Central memory CD8-positive, alpha-beta T cell (primary cell): Measurements from ENCODE around the gene PDE4D.

Experiments used
- ATAC-seq: fragments of 150-1000 bp; cut with Tn5 transposase; replicated peaks from 2 replicates; pipeline ENCODE4 v1.10.0; 2022; ENCODE audit warnings: mild to moderate bottlenecking, moderate FRiP score, moderate number of reproducible peaks; ENCODE audit not compliant: poor library complexity, severe bottlenecking; ENCODE audit errors: extremely low read depth
- DNase-seq, 2 donors: peaks; one replicate each; pipeline ENCODE4 v3.0.0; 2021; ENCODE audit warnings: low spot score in 2 of 2
- H3K27ac Mint-ChIP-seq: one replicate; pipeline ENCODE4 v1.8.0; 2022; ENCODE audit warnings: low read depth, mild to moderate bottlenecking, moderate library complexity, mixed read lengths
- H3K27me3 Mint-ChIP-seq: one replicate; pipeline ENCODE4 v1.8.0; 2022; ENCODE audit warnings: mixed read lengths
- H3K36me3 Mint-ChIP-seq: one replicate; pipeline ENCODE4 v1.8.0; 2022; ENCODE audit warnings: mild to moderate bottlenecking, moderate library complexity, mixed read lengths; ENCODE audit not compliant: insufficient read depth
- H3K4me1 Mint-ChIP-seq: one replicate; pipeline ENCODE4 v1.8.0; 2022; ENCODE audit warnings: mixed read lengths
- H3K4me3 Mint-ChIP-seq: one replicate; pipeline ENCODE4 v1.8.0; 2022; ENCODE audit warnings: mild to moderate bottlenecking, moderate library complexity, mixed read lengths
- H3K9me3 Mint-ChIP-seq: one replicate; pipeline ENCODE4 v1.8.0; 2022; ENCODE audit warnings: mixed read lengths

The PDE4D gene

GRCh38 chr5:59049095-59049494 lies 844.4 kb downstream of the PDE4D start:
- Mint-ChIP-seq H3K9me3 (no peaks in the 10 kb centered on the region), H3K36me3 (no peaks in the 10 kb centered on the region), H3K4me3 (no peak overlapping the region), H3K4me1 (no peaks in the 10 kb centered on the region), H3K27ac (no peak overlapping the region), H3K27me3 (no peaks in the 10 kb centered on the region)
- ATAC-seq (no peak), DNase-seq (no peak)

GRCh38 chr5:59042201-59043055 lies 851.1 kb downstream of the PDE4D start:
- ATAC-seq (no peak), DNase-seq (no peak)
- H3K27me3 Mint-ChIP-seq = no peaks in the 10 kb centered on the region
- no peak overlapping the region for H3K4me3 Mint-ChIP-seq
- no peaks in the 10 kb centered on the region for H3K9me3 Mint-ChIP-seq
- H3K4me1 Mint-ChIP-seq = peaks cover 27% of the 10 kb centered on the region
- H3K27ac Mint-ChIP-seq = no peak overlapping the region
- H3K36me3 Mint-ChIP-seq = peaks cover 13% of the 10 kb centered on the region

GRCh38 chr5:59041355-59041754 lies 852.2 kb downstream of the PDE4D start:
- peaks cover 15% of the 10 kb centered on the region for H3K36me3 Mint-ChIP-seq

GRCh38 chr5:59040804-59041201 lies 852.7 kb downstream of the PDE4D start:
- Mint-ChIP-seq H3K4me1 (peaks cover 38% of the 10 kb centered on the region), H3K27me3 (no peaks in the 10 kb centered on the region), H3K4me3 (peak overlapping the region; percentile 92), H3K36me3 (peaks cover 15% of the 10 kb centered on the region), H3K9me3 (no peaks in the 10 kb centered on the region), H3K27ac (peak overlapping the region; percentile 96)
- ATAC-seq (no peak), DNase-seq (no peak)

More at GRCh38 chr5:59041355-59041754, 852.2 kb downstream of the PDE4D start:
- Mint-ChIP-seq H3K4me1 (peaks cover 33% of the 10 kb centered on the region), H3K9me3 (no peaks in the 10 kb centered on the region), H3K4me3 (no peak overlapping the region), H3K27ac (no peak overlapping the region), H3K27me3 (no peaks in the 10 kb centered on the region)
- no peak for DNase-seq
- ATAC-seq = no peak

- Mint-ChIP-seq H3K4me3 (peak overlapping the region; percentile 92), H3K27me3 (no peaks in the 10 kb centered on the region), H3K9me3 (no peaks in the 10 kb centered on the region), H3K27ac (peak overlapping the region; percentile 96), H3K4me1 (peaks cover 42% of the 10 kb centered on the region), H3K36me3 (peaks cover 15% of the 10 kb centered on the region)
- DNase-seq (no peak), ATAC-seq (no peak)
Measured at GRCh38 chr5:59040024-59040803, 853.3 kb downstream of the PDE4D start.

- Mint-ChIP-seq H3K27me3 (no peaks in the 10 kb centered on the region), H3K36me3 (peaks cover 15% of the 10 kb centered on the region), H3K27ac (peak overlapping the region; percentile 96), H3K9me3 (no peaks in the 10 kb centered on the region), H3K4me1 (peaks cover 44% of the 10 kb centered on the region), H3K4me3 (peak overlapping the region; percentile 92)
- ATAC-seq (peak; percentile 80), DNase-seq (peak; percentile 78 to 88)
Measured at GRCh38 chr5:59039296-59040023, 854.1 kb downstream of the PDE4D start.

GRCh38 chr5:59038798-59039295 lies 854.7 kb downstream of the PDE4D start:
- H3K9me3 Mint-ChIP-seq = no peaks in the 10 kb centered on the region
- no peak for ATAC-seq

GRCh38 chr5:59037941-59038797 lies 855.4 kb downstream of the PDE4D start:
- Mint-ChIP-seq H3K27ac (peak overlapping the region; percentile 96), H3K4me3 (peak overlapping the region; percentile 92), H3K36me3 (peaks cover 16% of the 10 kb centered on the region), H3K4me1 (peaks cover 48% of the 10 kb centered on the region), H3K27me3 (no peaks in the 10 kb centered on the region), H3K9me3 (no peaks in the 10 kb centered on the region)
- ATAC-seq = no peak
- DNase-seq = no peak

More at GRCh38 chr5:59038798-59039295, 854.7 kb downstream of the PDE4D start:
- peak overlapping the region; percentile 96 for H3K27ac Mint-ChIP-seq
- no peak for DNase-seq
- no peaks in the 10 kb centered on the region for H3K27me3 Mint-ChIP-seq
- H3K4me1 Mint-ChIP-seq = peaks cover 48% of the 10 kb centered on the region
- peak overlapping the region; percentile 92 for H3K4me3 Mint-ChIP-seq
- peaks cover 15% of the 10 kb centered on the region for H3K36me3 Mint-ChIP-seq

- H3K27me3 Mint-ChIP-seq = no peaks in the 10 kb centered on the region
- ATAC-seq (no peak), DNase-seq (no peak)
- no peaks in the 10 kb centered on the region for H3K9me3 Mint-ChIP-seq
- H3K4me3 Mint-ChIP-seq = peak overlapping the region; percentile 92
- H3K27ac Mint-ChIP-seq = peak overlapping the region; percentile 96
- peaks cover 20% of the 10 kb centered on the region for H3K36me3 Mint-ChIP-seq
- peaks cover 46% of the 10 kb centered on the region for H3K4me1 Mint-ChIP-seq
Measured at GRCh38 chr5:59037453-59037852, 856.1 kb downstream of the PDE4D start.

- H3K9me3 Mint-ChIP-seq = no peaks in the 10 kb centered on the region
- ATAC-seq (no peak), DNase-seq (no peak)
- H3K27ac Mint-ChIP-seq = peak overlapping the region; percentile 96
- peak overlapping the region; percentile 92 for H3K4me3 Mint-ChIP-seq
- peaks cover 20% of the 10 kb centered on the region for H3K36me3 Mint-ChIP-seq
- no peaks in the 10 kb centered on the region for H3K27me3 Mint-ChIP-seq
- H3K4me1 Mint-ChIP-seq = peaks cover 42% of the 10 kb centered on the region
Measured at GRCh38 chr5:59037041-59037440, 856.5 kb downstream of the PDE4D start.

GRCh38 chr5:59036274-59036961 lies 857.1 kb downstream of the PDE4D start:
- no peaks in the 10 kb centered on the region for H3K9me3 Mint-ChIP-seq
- H3K4me1 Mint-ChIP-seq = peaks cover 43% of the 10 kb centered on the region
- no peaks in the 10 kb centered on the region for H3K27me3 Mint-ChIP-seq
- peak in 1 of 2 donors; percentile 19 for DNase-seq
- peak overlapping the region; percentile 96 for H3K27ac Mint-ChIP-seq
- peak overlapping the region; percentile 92 for H3K4me3 Mint-ChIP-seq
- no peak for ATAC-seq
- peaks cover 22% of the 10 kb centered on the region for H3K36me3 Mint-ChIP-seq
